ENCODE results near the gene RASSF10. TPM values are rescaled to one million over a fixed set of nuclear protein-coding genes. Genes with fewer than 3 reads are reported as not detected.
"Not testable (repeated sequence)": the region's sequence is repeated elsewhere in the genome, so short reads cannot be mapped to it uniquely, and the experiment has no call there.

The RASSF10 gene
- total RNA-seq, 1 experiment from 2014 or later, result 10.0 TPM

- Mint-ChIP-seq H3K9me3 (ENCODE audit: low read depth, unreplicated experiment) (peaks cover 2% of the 10 kb centered on the region), H3K27me3 (ENCODE audit: unreplicated experiment) (no peaks in the 10 kb centered on the region), H3K36me3 (ENCODE audit: insufficient read depth, unreplicated experiment) (no peaks in the 10 kb centered on the region), H3K4me3 (ENCODE audit: low read depth, unreplicated experiment) (no peak overlapping the region), H3K27ac (ENCODE audit: unreplicated experiment) (no peak overlapping the region), H3K4me1 (ENCODE audit: low read depth, unreplicated experiment) (peaks cover 20% of the 10 kb centered on the region)
- no peak for TF ChIP-seq CTCF (IDR thresholded peaks at IDR 0.05; ENCODE audit: unreplicated experiment)
- DNase-seq, result no peak
- CTCF ChIA-PET, result interaction anchor here (1.0 kb wide), 1 partner anchor 21 kb away, joined by 3 read pairs; no protein-coding TSS in a partner anchor
- no TSS peak for BruUV-seq (replicated peaks)
- intact Hi-C loops (cut with micrococcal nuclease; ENCODE audit: unreplicated experiment), result no loop called here
Observed at GRCh38 chr11:13040969-13041561, 31.9 kb downstream of the RASSF10 start.

- Mint-ChIP-seq H3K27me3 (ENCODE audit: unreplicated experiment) (no peaks in the 10 kb centered on the region), H3K9me3 (ENCODE audit: low read depth, unreplicated experiment) (peaks cover 2% of the 10 kb centered on the region), H3K4me3 (ENCODE audit: low read depth, unreplicated experiment) (no peak overlapping the region), H3K4me1 (ENCODE audit: low read depth, unreplicated experiment) (peaks cover 18% of the 10 kb centered on the region), H3K36me3 (ENCODE audit: insufficient read depth, unreplicated experiment) (no peaks in the 10 kb centered on the region), H3K27ac (ENCODE audit: unreplicated experiment) (no peak overlapping the region)
- BruUV-seq (replicated peaks), result no TSS peak
- CTCF ChIA-PET, result no interaction called here
- TF ChIP-seq CTCF (IDR thresholded peaks at IDR 0.05; ENCODE audit: unreplicated experiment), result no peak
- no peak for DNase-seq
- intact Hi-C loops (cut with micrococcal nuclease; ENCODE audit: unreplicated experiment), result no loop called here
Observed at GRCh38 chr11:13042873-13043342, 33.8 kb downstream of the RASSF10 start.

- BruUV-seq (replicated peaks), result no TSS peak
- no peak for DNase-seq
- CTCF ChIA-PET, result no interaction called here
- no peaks in the 10 kb centered on the region for H3K36me3 Mint-ChIP-seq (ENCODE audit: insufficient read depth, unreplicated experiment)
- no peak overlapping the region for H3K27ac Mint-ChIP-seq (ENCODE audit: unreplicated experiment)
- peaks cover 2% of the 10 kb centered on the region for H3K9me3 Mint-ChIP-seq (ENCODE audit: low read depth, unreplicated experiment)
- no peak overlapping the region for H3K4me3 Mint-ChIP-seq (ENCODE audit: low read depth, unreplicated experiment)
- intact Hi-C loops (cut with micrococcal nuclease; ENCODE audit: unreplicated experiment), result no loop called here
- peaks cover 8% of the 10 kb centered on the region for H3K4me1 Mint-ChIP-seq (ENCODE audit: low read depth, unreplicated experiment)
- TF ChIP-seq CTCF (IDR thresholded peaks at IDR 0.05; ENCODE audit: unreplicated experiment), result no peak
- H3K27me3 Mint-ChIP-seq (ENCODE audit: unreplicated experiment), result no peaks in the 10 kb centered on the region
Observed at GRCh38 chr11:13043912-13044628, 35.0 kb downstream of the RASSF10 start.

- H3K27ac Mint-ChIP-seq (ENCODE audit: unreplicated experiment); H3K4me1 Mint-ChIP-seq (ENCODE audit: low read depth, unreplicated experiment); H3K9me3 Mint-ChIP-seq (ENCODE audit: low read depth, unreplicated experiment); intact Hi-C loops (cut with micrococcal nuclease; ENCODE audit: unreplicated experiment); H3K36me3 Mint-ChIP-seq (ENCODE audit: insufficient read depth, unreplicated experiment); CTCF ChIA-PET; H3K27me3 Mint-ChIP-seq (ENCODE audit: unreplicated experiment); DNase-seq; H3K4me3 Mint-ChIP-seq (ENCODE audit: low read depth, unreplicated experiment); BruUV-seq (replicated peaks): not testable (repeated sequence)
Observed at GRCh38 chr11:13045089-13045488, 36.0 kb downstream of the RASSF10 start.

GRCh38 chr11:13045734-13046133, 36.6 kb downstream of the RASSF10 start:
- DNase-seq, result no peak
- CTCF ChIA-PET, result no interaction called here
- H3K9me3 Mint-ChIP-seq (ENCODE audit: low read depth, unreplicated experiment), result peaks cover 6% of the 10 kb centered on the region
- H3K27ac Mint-ChIP-seq (ENCODE audit: unreplicated experiment), result no peak overlapping the region
- no peak overlapping the region for H3K4me3 Mint-ChIP-seq (ENCODE audit: low read depth, unreplicated experiment)
- TF ChIP-seq CTCF (IDR thresholded peaks at IDR 0.05; ENCODE audit: unreplicated experiment), result no peak
- no TSS peak for BruUV-seq (replicated peaks)
- H3K27me3 Mint-ChIP-seq (ENCODE audit: unreplicated experiment), result no peaks in the 10 kb centered on the region
- H3K36me3 Mint-ChIP-seq (ENCODE audit: insufficient read depth, unreplicated experiment), result no peaks in the 10 kb centered on the region
- H3K4me1 Mint-ChIP-seq (ENCODE audit: low read depth, unreplicated experiment), result peaks cover 8% of the 10 kb centered on the region
- intact Hi-C loops (cut with micrococcal nuclease; ENCODE audit: unreplicated experiment), result no loop called here
